HG03159 (cell line): ENCODE data around the gene EIF3C.
"Not testable (repeated sequence)": the region's sequence is repeated elsewhere in the genome, so short reads cannot be mapped to it uniquely, and the experiment has no call there.

Source experiments
- ATAC-seq: cut with Tn5 transposase; IDR thresholded peaks from one replicate; pipeline ENCODE4 v1.9.1; 2021; ENCODE audit warnings: mild to moderate bottlenecking, moderate library complexity; ENCODE audit not compliant: unreplicated experiment

Gene EIF3C

GRCh38 chr16:28711220-28712083, at the start of gene EIF3C:
EIF3C (plus strand) TSS chr16:28711464; CDS start chr16:28711687, 223 bp downstream.
- ATAC-seq: peak; percentile 98

GRCh38 chr16:28666264-28666663, 45.0 kb upstream of the EIF3C start:
- ATAC-seq: not testable (repeated sequence)

- ATAC-seq: not testable (repeated sequence)
Observed at GRCh38 chr16:28667480-28667879, 43.8 kb upstream of the EIF3C start.

- not testable (repeated sequence) for ATAC-seq
Observed at GRCh38 chr16:28668199-28668598, 43.1 kb upstream of the EIF3C start.

- peak; percentile 64 for ATAC-seq
Observed at GRCh38 chr16:28688327-28688952, 22.8 kb upstream of the EIF3C start.

- not testable (repeated sequence) for ATAC-seq
Observed at GRCh38 chr16:28689425-28689824, 21.8 kb upstream of the EIF3C start.

GRCh38 chr16:28691722-28692121, 19.5 kb upstream of the EIF3C start:
- not testable (repeated sequence) for ATAC-seq

- ATAC-seq: not testable (repeated sequence)
Observed at GRCh38 chr16:28693257-28693950, 17.9 kb upstream of the EIF3C start.

- not testable (repeated sequence) for ATAC-seq
Observed at GRCh38 chr16:28699792-28700191, 11.5 kb upstream of the EIF3C start.

GRCh38 chr16:28700349-28700748, 10.9 kb upstream of the EIF3C start:
- ATAC-seq: not testable (repeated sequence)

GRCh38 chr16:28701384-28701783, 9.9 kb upstream of the EIF3C start:
- not testable (repeated sequence) for ATAC-seq

- ATAC-seq: not testable (repeated sequence)
Observed at GRCh38 chr16:28704246-28704645, 7.0 kb upstream of the EIF3C start.

GRCh38 chr16:28722852-28723650, 11.8 kb downstream of the EIF3C start:
- ATAC-seq: not testable (repeated sequence)

- not testable (repeated sequence) for ATAC-seq
Observed at GRCh38 chr16:28731253-28731652, 20.0 kb downstream of the EIF3C start.

GRCh38 chr16:28732455-28733124, 21.3 kb downstream of the EIF3C start:
- not testable (repeated sequence) for ATAC-seq

GRCh38 chr16:28739787-28740186, 28.5 kb downstream of the EIF3C start:
- ATAC-seq: not testable (repeated sequence)

- not testable (repeated sequence) for ATAC-seq
Observed at GRCh38 chr16:28740631-28741030, 29.4 kb downstream of the EIF3C start.

- not testable (repeated sequence) for ATAC-seq
Observed at GRCh38 chr16:28741295-28741694, 30.0 kb downstream of the EIF3C start.

- ATAC-seq: not testable (repeated sequence)
Observed at GRCh38 chr16:28746618-28747350, 35.5 kb downstream of the EIF3C start.
